Neutrophil (primary cell): ENCODE results near the gene FBXL17.

ENCODE experiments used
- H3K27ac ChIP-seq: fragments of 200-600 bp; sonication (generic); 2 replicates; pipeline ENCODE4 v1.5.1; 2016; ENCODE audit warnings: mild to moderate bottlenecking, moderate library complexity
- H3K27me3 ChIP-seq: fragments of 200-600 bp; sonication (generic); 2 replicates; pipeline ENCODE4 v1.6.0; 2016; ENCODE audit warnings: mild to moderate bottlenecking
- H3K36me3 ChIP-seq: fragments of 200-600 bp; sonication (generic); 2 replicates; pipeline ENCODE4 v1.5.1; 2017
- H3K4me1 ChIP-seq, 2 experiments: fragments of 200-600 bp in 1 of 2; sonication (generic) in 1 of 2; 1 replicate in 1 of 2; 2 replicates in 1 of 2; pipeline versions ENCODE4 v1.5.1 to v1.6.1; 2013 to 2016; ENCODE audit warnings: low read depth in 1 of 2, low read length in 1 of 2, mild to moderate bottlenecking in 1 of 2, moderate library complexity in 1 of 2; ENCODE audit not compliant: control insufficient read depth in 1 of 2, insufficient read depth in 1 of 2
- H3K4me3 ChIP-seq, 2 experiments: fragments of 200-600 bp in 1 of 2; sonication (generic) in 1 of 2; 1 replicate in 1 of 2; 2 replicates in 1 of 2; pipeline ENCODE4 v1.5.1; 2013 to 2016; ENCODE audit warnings: low read depth in 1 of 2, low read length in 1 of 2, mild to moderate bottlenecking in 1 of 2, moderate library complexity in 1 of 2
- H3K9me3 ChIP-seq: fragments of 200-600 bp; sonication (generic); 2 replicates; pipeline ENCODE4 v1.5.1; 2016
- CTCF ChIP-seq: fragments of 200-600 bp; sonication (generic); IDR thresholded peaks from 2 replicates; pipeline ENCODE4 v1.5.1; 2016; ENCODE audit warnings: antibody characterized with exemption

Gene FBXL17

GRCh38 chr5:108260117-108260857 lies 121.6 kb downstream of the FBXL17 start:
- Histone ChIP-seq H3K27ac (no peak overlapping the region), H3K36me3 (no peaks in the 10 kb centered on the region), H3K4me1 (peaks cover 5 to 7% of the 10 kb centered on the region in 2 experiments), H3K9me3 (no peaks in the 10 kb centered on the region), H3K4me3 (peak overlapping the region in 1 of 2 experiments; percentile 31), H3K27me3 (no peaks in the 10 kb centered on the region)
- TF ChIP-seq CTCF: peak; percentile 74

- H3K36me3 ChIP-seq: no peaks in the 10 kb centered on the region
- peaks cover 5 to 7% of the 10 kb centered on the region in 2 experiments for H3K4me1 ChIP-seq
- H3K9me3 ChIP-seq: no peaks in the 10 kb centered on the region
- TF ChIP-seq CTCF: no peak
- no peaks in the 10 kb centered on the region for H3K27me3 ChIP-seq
- no peak overlapping the region for H3K4me3 ChIP-seq
- H3K27ac ChIP-seq: no peak overlapping the region
These were observed 122.6 kb downstream of the FBXL17 start for GRCh38 chr5:108259306-108259705.

GRCh38 chr5:108257996-108258395 lies 123.9 kb downstream of the FBXL17 start:
- H3K27me3 ChIP-seq: no peaks in the 10 kb centered on the region
- H3K4me1 ChIP-seq: peaks cover 5 to 7% of the 10 kb centered on the region in 2 experiments
- H3K9me3 ChIP-seq: no peaks in the 10 kb centered on the region
- no peak for TF ChIP-seq CTCF
- H3K27ac ChIP-seq: no peak overlapping the region
- no peak overlapping the region for H3K4me3 ChIP-seq
- no peaks in the 10 kb centered on the region for H3K36me3 ChIP-seq

- peaks cover 4 to 11% of the 10 kb centered on the region in 2 experiments for H3K4me1 ChIP-seq
- H3K36me3 ChIP-seq: no peaks in the 10 kb centered on the region
- no peak overlapping the region for H3K27ac ChIP-seq
- no peak for TF ChIP-seq CTCF
- no peaks in the 10 kb centered on the region for H3K27me3 ChIP-seq
- H3K9me3 ChIP-seq: no peaks in the 10 kb centered on the region
- no peak overlapping the region for H3K4me3 ChIP-seq
These were observed 126.4 kb downstream of the FBXL17 start for GRCh38 chr5:108255468-108255867.

GRCh38 chr5:108251350-108251749 lies 130.5 kb downstream of the FBXL17 start:
- no peak for TF ChIP-seq CTCF
- Histone ChIP-seq H3K4me1 (peaks cover 0 to 6% of the 10 kb centered on the region in 2 experiments), H3K4me3 (no peak overlapping the region)

More at GRCh38 chr5:108251350-108251749, 130.5 kb downstream of the FBXL17 start:
- H3K9me3 ChIP-seq: no peaks in the 10 kb centered on the region
- no peak overlapping the region for H3K27ac ChIP-seq
- H3K36me3 ChIP-seq: no peaks in the 10 kb centered on the region
- H3K27me3 ChIP-seq: no peaks in the 10 kb centered on the region
